Neural progenitor cell (in vitro differentiated cells): Measurements from ENCODE around the gene ABCC4. TPM values are rescaled to one million over a fixed set of nuclear protein-coding genes. Genes with fewer than 3 reads are reported as not detected.

ENCODE experiments used
- DNase-seq: peaks from one replicate; pipeline ENCODE4 v3.0.0-alpha.2; 2016; ENCODE audit warnings: low spot score
- H2AFZ ChIP-seq: fragments of 200-600 bp; sonication (generic); replicated peaks from 2 replicates; pipeline ENCODE4 v1.6.1; 2016; ENCODE audit warnings: antibody characterized with exemption
- H3F3A ChIP-seq: fragments of 200-600 bp; sonication (generic); 2 replicates; pipeline ENCODE4 v1.6.1; 2016; ENCODE audit warnings: antibody characterized with exemption, low read depth
- H3K27ac ChIP-seq: fragments of 200-600 bp; sonication (generic); 2 replicates; pipeline ENCODE4 v1.5.1; 2016; ENCODE audit warnings: mild to moderate bottlenecking
- H3K27me3 ChIP-seq: fragments of 200-600 bp; sonication (generic); 2 replicates; pipeline ENCODE4 v1.6.1; 2016; ENCODE audit warnings: mild to moderate bottlenecking, moderate library complexity
- H3K36me3 ChIP-seq: fragments of 200-600 bp; sonication (generic); 2 replicates; pipeline ENCODE4 v1.5.1; 2016
- H3K4me1 ChIP-seq: fragments of 200-600 bp; sonication (generic); 2 replicates; pipeline ENCODE4 v1.6.1; 2016; ENCODE audit warnings: mixed run types
- H3K4me2 ChIP-seq: fragments of 200-600 bp; sonication (generic); 2 replicates; pipeline ENCODE4 v1.6.1; 2016
- H3K4me3 ChIP-seq: fragments of 200-600 bp; sonication (generic); 2 replicates; pipeline ENCODE4 v1.5.1; 2016
- H3K79me2 ChIP-seq: fragments of 200-600 bp; sonication (generic); 2 replicates; pipeline ENCODE4 v1.6.1; 2016; ENCODE audit warnings: low read depth
- H3K9ac ChIP-seq: fragments of 200-600 bp; sonication (generic); 2 replicates; pipeline ENCODE4 v1.6.1; 2016
- H3K9me3 ChIP-seq: fragments of 200-600 bp; sonication (generic); 2 replicates; pipeline ENCODE4 v1.5.1; 2016; ENCODE audit warnings: low read depth
- H4K20me1 ChIP-seq: fragments of 200-600 bp; sonication (generic); 2 replicates; pipeline ENCODE4 v1.6.1; 2016; ENCODE audit warnings: low read depth
- H3K27ac Mint-ChIP-seq: 3 replicates; pipeline ENCODE4 v1.8.0; 2021; ENCODE audit warnings: mixed read lengths
- H3K27me3 Mint-ChIP-seq: 2 replicates; pipeline ENCODE4 v1.8.0; 2022; ENCODE audit warnings: low read depth, mild to moderate bottlenecking, inconsistent platforms, moderate library complexity, mixed read lengths; ENCODE audit not compliant: insufficient read depth
- H3K36me3 Mint-ChIP-seq: 3 replicates; pipeline ENCODE4 v1.8.0; 2021; ENCODE audit warnings: mixed read lengths
- H3K4me1 Mint-ChIP-seq: 3 replicates; pipeline ENCODE4 v1.8.0; 2021; ENCODE audit warnings: mixed read lengths
- H3K4me3 Mint-ChIP-seq: 3 replicates; pipeline ENCODE4 v1.8.0; 2021; ENCODE audit warnings: mild to moderate bottlenecking, moderate library complexity, mixed read lengths
- H3K9me3 Mint-ChIP-seq: 3 replicates; pipeline ENCODE4 v1.8.0; 2020; ENCODE audit warnings: mixed read lengths
- EZH2 ChIP-seq: fragments of 200-600 bp; sonication (generic); IDR thresholded peaks from 2 replicates; pipeline ENCODE4 v1.6.1; 2017; ENCODE audit warnings: antibody characterized with exemption, mild to moderate bottlenecking, moderate library complexity
- EZH2phosphoT487 ChIP-seq: fragments of 200-600 bp; sonication (generic); IDR thresholded peaks from 2 replicates; pipeline ENCODE4 v1.6.1; 2017; ENCODE audit warnings: antibody characterized with exemption
- total RNA-seq: library from RNA; depleted of rRNA; stranded (reverse); fragments of >200 nt; gene quantifications from 2 replicates; pipeline ENCODE4 v1.2.3, GENCODE V29; 2015; ENCODE audit warnings: low replicate concordance
- TF ChIP-seq, protein P1 (sequence below): fragments of 200-600 bp; sonication (generic); IDR thresholded peaks from 2 replicates; pipeline ENCODE4 v1.5.1; 2017; ENCODE audit warnings: antibody characterized with exemption, mild to moderate bottlenecking

The ABCC4 gene
- total RNA-seq, 1 donor from 2014 or later = 23.6 TPM

DNA sequence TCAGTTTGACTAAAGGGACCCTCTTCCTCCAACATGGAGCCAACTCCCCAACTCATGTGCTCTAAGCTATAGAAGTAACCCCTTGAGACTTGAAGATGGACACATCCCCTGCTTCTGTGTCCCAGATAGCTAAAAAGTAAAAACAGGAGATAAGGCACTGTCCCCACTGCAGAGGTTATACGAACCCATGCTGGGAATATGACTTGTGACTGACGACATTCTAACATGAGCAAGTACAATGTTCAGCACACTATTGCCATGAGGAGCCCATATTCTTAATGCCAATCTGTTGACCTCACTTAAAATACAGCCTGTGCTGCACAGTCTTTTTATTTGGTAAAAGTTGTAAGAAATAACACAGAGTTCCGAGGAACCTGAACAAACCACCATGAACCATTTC, 71.4 kb downstream of the ABCC4 start:
- Histone ChIP-seq H3K27me3 (no peaks in the 10 kb centered on the region), H3K79me2 (no peaks in the 10 kb centered on the region), H3K4me1 (no peaks in the 10 kb centered on the region), H3F3A (no peaks in the 10 kb centered on the region), H3K27ac (no peak overlapping the region), H3K36me3 (no peaks in the 10 kb centered on the region), H3K4me3 (no peak overlapping the region), H3K9me3 (no peaks in the 10 kb centered on the region), H3K4me2 (no peak overlapping the region), H2AFZ (no peak overlapping the region), H4K20me1 (no peaks in the 10 kb centered on the region), H3K9ac (no peak overlapping the region)
- TF ChIP-seq EZH2phosphoT487 (no peak), EZH2 (no peak)
- TF ChIP-seq, protein P1, sequence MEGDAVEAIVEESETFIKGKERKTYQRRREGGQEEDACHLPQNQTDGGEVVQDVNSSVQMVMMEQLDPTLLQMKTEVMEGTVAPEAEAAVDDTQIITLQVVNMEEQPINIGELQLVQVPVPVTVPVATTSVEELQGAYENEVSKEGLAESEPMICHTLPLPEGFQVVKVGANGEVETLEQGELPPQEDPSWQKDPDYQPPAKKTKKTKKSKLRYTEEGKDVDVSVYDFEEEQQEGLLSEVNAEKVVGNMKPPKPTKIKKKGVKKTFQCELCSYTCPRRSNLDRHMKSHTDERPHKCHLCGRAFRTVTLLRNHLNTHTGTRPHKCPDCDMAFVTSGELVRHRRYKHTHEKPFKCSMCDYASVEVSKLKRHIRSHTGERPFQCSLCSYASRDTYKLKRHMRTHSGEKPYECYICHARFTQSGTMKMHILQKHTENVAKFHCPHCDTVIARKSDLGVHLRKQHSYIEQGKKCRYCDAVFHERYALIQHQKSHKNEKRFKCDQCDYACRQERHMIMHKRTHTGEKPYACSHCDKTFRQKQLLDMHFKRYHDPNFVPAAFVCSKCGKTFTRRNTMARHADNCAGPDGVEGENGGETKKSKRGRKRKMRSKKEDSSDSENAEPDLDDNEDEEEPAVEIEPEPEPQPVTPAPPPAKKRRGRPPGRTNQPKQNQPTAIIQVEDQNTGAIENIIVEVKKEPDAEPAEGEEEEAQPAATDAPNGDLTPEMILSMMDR = no peak
- no peaks in the 10 kb centered on the region for H3K4me1 Mint-ChIP-seq
- H3K36me3 Mint-ChIP-seq = no peaks in the 10 kb centered on the region
- no peak overlapping the region for H3K4me3 Mint-ChIP-seq
- no peak for DNase-seq
- H3K9me3 Mint-ChIP-seq = no peaks in the 10 kb centered on the region
- no peaks in the 10 kb centered on the region for H3K27me3 Mint-ChIP-seq
- no peak overlapping the region for H3K27ac Mint-ChIP-seq

DNA sequence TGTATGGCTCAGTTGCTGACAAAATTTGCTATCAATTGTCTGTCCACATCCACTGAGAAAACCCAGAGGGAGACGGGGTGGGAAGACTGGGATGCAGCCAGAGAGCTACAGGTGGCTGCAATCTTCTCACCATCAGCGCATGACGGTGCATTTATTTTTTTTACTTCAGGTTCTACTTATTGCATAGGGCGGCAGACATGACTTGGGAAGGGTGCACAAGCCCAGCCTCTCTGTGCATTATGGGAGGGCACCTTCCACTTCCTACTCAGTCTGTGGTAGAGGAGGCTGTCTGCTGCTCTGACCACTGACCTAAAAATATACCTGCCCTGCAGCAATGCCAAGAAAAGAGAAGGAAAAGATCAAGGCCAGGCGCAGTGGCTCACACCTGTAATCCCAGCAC, 73.1 kb downstream of the ABCC4 start:
- Histone ChIP-seq H3K4me1 (no peaks in the 10 kb centered on the region), H3K9ac (no peak overlapping the region), H3K79me2 (no peaks in the 10 kb centered on the region), H3K27ac (no peak overlapping the region), H2AFZ (no peak overlapping the region), H3K4me3 (no peak overlapping the region), H3K36me3 (no peaks in the 10 kb centered on the region), H4K20me1 (no peaks in the 10 kb centered on the region), H3K9me3 (no peaks in the 10 kb centered on the region), H3F3A (no peaks in the 10 kb centered on the region), H3K27me3 (no peaks in the 10 kb centered on the region), H3K4me2 (no peak overlapping the region)
- Mint-ChIP-seq H3K4me3 (no peak overlapping the region), H3K9me3 (peaks cover 5% of the 10 kb centered on the region), H3K4me1 (no peaks in the 10 kb centered on the region), H3K36me3 (peaks cover 4% of the 10 kb centered on the region), H3K27ac (no peak overlapping the region), H3K27me3 (no peaks in the 10 kb centered on the region)
- TF ChIP-seq, protein P1 = no peak
- no peak for TF ChIP-seq EZH2
- TF ChIP-seq EZH2phosphoT487 = no peak
- no peak for DNase-seq

DNA sequence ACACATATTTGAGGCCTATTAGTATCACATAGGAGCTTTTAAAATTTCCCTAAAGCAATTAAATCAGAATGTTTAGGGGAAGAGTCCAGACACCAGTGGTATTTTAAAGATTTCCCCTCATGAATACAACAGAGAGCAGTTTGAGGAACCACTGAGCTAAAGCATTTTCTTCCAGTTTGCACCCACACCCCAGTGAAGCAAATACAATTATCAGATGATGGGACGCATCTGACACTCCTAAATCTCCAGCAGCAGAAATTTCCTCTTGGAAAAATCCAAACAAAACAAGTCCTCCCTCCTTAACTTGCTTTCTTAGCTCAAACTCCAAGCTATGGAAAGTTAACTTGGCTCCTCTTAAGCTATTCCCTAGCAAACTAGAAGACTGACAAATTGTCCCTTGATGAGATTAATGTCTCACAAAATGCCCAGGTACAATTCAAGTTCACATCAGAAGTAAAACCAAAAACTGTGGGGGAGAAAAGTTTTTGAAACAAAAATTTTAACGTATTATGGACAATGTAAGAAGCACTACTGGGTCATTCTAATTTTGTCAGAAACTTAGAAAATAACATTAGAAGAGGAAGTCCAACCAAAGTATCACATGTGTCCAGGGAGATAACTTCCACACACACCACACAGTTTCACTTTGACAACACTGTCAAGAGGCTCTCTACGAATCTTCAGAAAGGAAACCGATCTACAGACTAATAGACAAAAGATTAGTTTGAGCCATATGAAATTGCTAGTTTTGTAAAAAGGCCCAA, 74.1 kb downstream of the ABCC4 start:
- H3K4me1 ChIP-seq = no peaks in the 10 kb centered on the region
- no peak overlapping the region for H3K4me3 Mint-ChIP-seq
- H3K4me2 ChIP-seq = no peak overlapping the region
- no peaks in the 10 kb centered on the region for H3F3A ChIP-seq
- H3K27ac Mint-ChIP-seq = no peak overlapping the region
- H3K27me3 ChIP-seq = no peaks in the 10 kb centered on the region
- H3K79me2 ChIP-seq = no peaks in the 10 kb centered on the region
- no peak overlapping the region for H3K4me3 ChIP-seq
- H3K4me1 Mint-ChIP-seq = no peaks in the 10 kb centered on the region
- no peak overlapping the region for H3K27ac ChIP-seq
- peaks cover 4% of the 10 kb centered on the region for H3K36me3 Mint-ChIP-seq
- peaks cover 5% of the 10 kb centered on the region for H3K9me3 Mint-ChIP-seq
- TF ChIP-seq, protein P1 = no peak
- no peak overlapping the region for H2AFZ ChIP-seq
- no peaks in the 10 kb centered on the region for H3K36me3 ChIP-seq
- H3K9ac ChIP-seq = no peak overlapping the region
- no peaks in the 10 kb centered on the region for H4K20me1 ChIP-seq
- DNase-seq = no peak
- H3K27me3 Mint-ChIP-seq = no peaks in the 10 kb centered on the region
- no peaks in the 10 kb centered on the region for H3K9me3 ChIP-seq
